HCT116 (cell line): ENCODE results near the gene GLYATL3. TPM values are rescaled to one million over a fixed set of nuclear protein-coding genes. Genes with fewer than 3 reads are reported as not detected.
A peak's percentile ranks its signal among the peaks of the same experiment; 100 is the strongest.

Experiments
- ATAC-seq: fragments of 200-7000 bp; cut with Tn5 transposase; 2 replicates; pipeline ENCODE4 v1.9.1; 2020; ENCODE audit warnings: mild to moderate bottlenecking, moderate library complexity
- BruUV-seq: library from RNA; stranded (reverse); fragments of 400-500 nt; replicated peaks from 2 replicates; lab custom pipeline; 2021; lab: Mats Ljungman, UMichigan
- CTCF ChIA-PET: fragments of 300-600 bp; sonication (Branson Sonifier 250); formaldehyde crosslinking; loops from one replicate; lab custom pipeline; 2021; ENCODE audit warnings: antibody characterized with exemption; lab: Charles Lee
- POLR2A ChIA-PET: fragments of 300-600, 350-600 bp; sonication (Branson Sonifier 250); formaldehyde crosslinking; loops from one replicate; lab custom pipeline; 2021; ENCODE audit warnings: antibody characterized with exemption; lab: Charles Lee
- RAD21 ChIA-PET, 2 experiments: fragments of 300-600 bp; sonication (Branson Sonifier 250); formaldehyde crosslinking; loops; one replicate each; lab custom pipeline; 2023; ENCODE audit warnings: low total read pairs in 2 of 2; ENCODE audit not compliant: uncharacterized antibody in 2 of 2, unreplicated experiment in 2 of 2, low non-redundant PET in 1 of 2; lab: Charles Lee
- DNase-seq: peaks from one replicate; pipeline ENCODE4 v3.0.0-alpha.2; 2010; ENCODE audit warnings: low read depth, low spot score
- H2AFZ ChIP-seq: fragments of 200-600 bp; shearing (Covaris generic), sonication (generic); 2 replicates; pipeline ENCODE4 v1.6.1; 2017; ENCODE audit warnings: low read depth, mixed run types, mixed read lengths, antibody characterized with exemption, low read length; ENCODE audit not compliant: poor library complexity, severe bottlenecking
- H3K27ac ChIP-seq: 2 replicates; pipeline ENCODE4 v1.5.1; 2012; ENCODE audit warnings: low read depth, low read length
- H3K27me3 ChIP-seq: fragments of 200-600 bp; sonication (generic); 2 replicates; pipeline ENCODE4 v1.6.1; 2016; ENCODE audit warnings: mixed run types, low read length, mixed read lengths; ENCODE audit not compliant: insufficient read depth
- H3K36me3 ChIP-seq, 2 experiments: fragments of 200-500 bp in 1 of 2; fragments of 200-600 bp in 1 of 2; sonication (Bioruptor generic) in 1 of 2; sonication (generic) in 1 of 2; 2 replicates each; pipeline versions ENCODE4 v1.5.1 to v1.6.1; 2014 to 2016; ENCODE audit warnings: low read length in 2 of 2, inconsistent platforms in 1 of 2, mixed read lengths in 1 of 2, mixed run types in 1 of 2; ENCODE audit not compliant: insufficient read depth in 2 of 2, control insufficient read depth in 1 of 2
- H3K4me1 ChIP-seq, 2 experiments: fragments of 200-600 bp in 1 of 2; sonication (generic) in 1 of 2; 2 replicates each; pipeline versions ENCODE4 v1.5.1 to v1.6.1; 2012 to 2017; ENCODE audit warnings: low read length in 2 of 2, inconsistent platforms in 1 of 2, mild to moderate bottlenecking in 1 of 2, mixed read lengths in 1 of 2, mixed run types in 1 of 2, moderate library complexity in 1 of 2; ENCODE audit not compliant: insufficient read depth in 2 of 2, control insufficient read depth in 1 of 2
- H3K4me2 ChIP-seq: fragments of 200-600 bp; sonication (generic); 2 replicates; pipeline ENCODE4 v1.6.1; 2017; ENCODE audit warnings: mixed run types, low read length, mixed read lengths
- H3K4me3 ChIP-seq, 2 experiments: fragments of 200-600 bp in 1 of 2; sonication (generic) in 1 of 2; replicated peaks in 1 of 2; 2 replicates each; pipeline ENCODE4 v1.5.1; 2011 to 2016; ENCODE audit warnings: low read length in 2 of 2, control low read depth in 1 of 2, low read depth in 1 of 2, mild to moderate bottlenecking in 1 of 2, mixed read lengths in 1 of 2, mixed run types in 1 of 2
- H3K79me2 ChIP-seq: fragments of 200-600 bp; sonication (generic); 2 replicates; pipeline ENCODE4 v1.6.1; 2017; ENCODE audit warnings: mild to moderate bottlenecking, mixed run types, low read length, moderate library complexity, mixed read lengths; ENCODE audit not compliant: insufficient read depth
- H3K9ac ChIP-seq: fragments of 200-600 bp; sonication (generic); 2 replicates; pipeline ENCODE4 v1.6.1; 2016; ENCODE audit warnings: low read length, mixed read lengths
- H3K9me2 ChIP-seq: fragments of 200-600 bp; sonication (generic), shearing (Covaris generic); 2 replicates; pipeline ENCODE4 v1.6.1; 2017; ENCODE audit warnings: mixed run types, mild to moderate bottlenecking, moderate library complexity; ENCODE audit not compliant: insufficient read depth
- H3K9me3 ChIP-seq, 2 experiments: fragments of 200-500 bp in 1 of 2; fragments of 200-600 bp in 1 of 2; sonication (Bioruptor generic) in 1 of 2; sonication (generic) in 1 of 2; 2 replicates each; pipeline ENCODE4 v1.6.1; 2014 to 2017; ENCODE audit warnings: low read length in 2 of 2, mixed read lengths in 2 of 2, inconsistent platforms in 1 of 2, low read depth in 1 of 2, mild to moderate bottlenecking in 1 of 2, mixed run types in 1 of 2, moderate library complexity in 1 of 2; ENCODE audit not compliant: control insufficient read depth in 1 of 2, insufficient read depth in 1 of 2
- H4K20me1 ChIP-seq: fragments of 200-600 bp; sonication (generic), shearing (Covaris generic); 2 replicates; pipeline ENCODE4 v1.6.1; 2017; ENCODE audit warnings: mixed run types, mild to moderate bottlenecking, moderate library complexity; ENCODE audit not compliant: insufficient read depth
- ATF3 ChIP-seq: IDR thresholded peaks from 2 replicates; pipeline ENCODE4 v1.6.1; 2012
- CBX3 ChIP-seq: IDR thresholded peaks from 2 replicates; pipeline ENCODE4 v1.6.1; 2012; ENCODE audit warnings: low read depth
- CEBPB ChIP-seq: IDR thresholded peaks from 2 replicates; pipeline ENCODE4 v1.6.1; 2012; ENCODE audit warnings: low read depth
- CTCF ChIP-seq, 3 experiments: fragments of 200-600 bp in 1 of 3; sonication (generic) in 1 of 3; IDR thresholded peaks in 2 of 3; conservative IDR thresholded peaks in 1 of 3; 2 replicates each; pipeline ENCODE4 v1.5.1; 2012 to 2017; ENCODE audit warnings: low read depth in 2 of 3, low read length in 2 of 3, antibody characterized with exemption in 1 of 3, borderline replicate concordance in 1 of 3, control low read depth in 1 of 3, mild to moderate bottlenecking in 1 of 3, mixed read lengths in 1 of 3, mixed run types in 1 of 3, moderate library complexity in 1 of 3; ENCODE audit not compliant: insufficient read depth in 1 of 3
- EGR1 ChIP-seq: IDR thresholded peaks from 2 replicates; pipeline ENCODE4 v1.6.1; 2012; ENCODE audit warnings: low read depth
- ELF1 ChIP-seq: IDR thresholded peaks from 2 replicates; pipeline ENCODE4 v1.6.1; 2012; ENCODE audit warnings: low read depth, borderline replicate concordance
- EZH2 ChIP-seq: fragments of 200-600 bp; sonication (generic); IDR thresholded peaks from 2 replicates; pipeline ENCODE4 v1.6.1; 2017; ENCODE audit warnings: antibody characterized with exemption, mixed run types
- FOSL1 ChIP-seq: IDR thresholded peaks from 2 replicates; pipeline ENCODE4 v1.6.1; 2012; ENCODE audit warnings: low read depth
- JUND ChIP-seq: IDR thresholded peaks from 2 replicates; pipeline ENCODE4 v1.6.1; 2012
- MAX ChIP-seq: IDR thresholded peaks from 2 replicates; pipeline ENCODE4 v1.6.1; 2012
- POLR2A ChIP-seq: IDR thresholded peaks from 2 replicates; pipeline ENCODE4 v1.7.0; 2011; ENCODE audit warnings: borderline replicate concordance; ENCODE audit not compliant: insufficient read depth, insufficient read length; ENCODE audit errors: extremely low read depth
- POLR2AphosphoS5 ChIP-seq: IDR thresholded peaks from 2 replicates; pipeline ENCODE4 v1.6.1; 2011; ENCODE audit warnings: mild to moderate bottlenecking, low read depth, low read length, moderate library complexity
- RAD21 ChIP-seq: IDR thresholded peaks from 2 replicates; pipeline ENCODE4 v1.6.1; 2012; ENCODE audit warnings: low read depth, mild to moderate bottlenecking
- REST ChIP-seq: IDR thresholded peaks from 2 replicates; pipeline ENCODE4 v1.6.1; 2012; ENCODE audit warnings: low read depth
- SIN3A ChIP-seq: IDR thresholded peaks from 2 replicates; pipeline ENCODE4 v1.6.1; 2012; ENCODE audit warnings: low read depth
- SP1 ChIP-seq: IDR thresholded peaks from 2 replicates; pipeline ENCODE4 v1.6.1; 2012; ENCODE audit warnings: low read depth
- TCF7L2 ChIP-seq: IDR thresholded peaks from 2 replicates; pipeline ENCODE4 v1.7.0; 2011; ENCODE audit warnings: borderline replicate concordance, inconsistent platforms; ENCODE audit not compliant: insufficient read depth, insufficient read length; ENCODE audit errors: extremely low read depth
- YY1 ChIP-seq: IDR thresholded peaks from 2 replicates; pipeline ENCODE4 v1.6.1; 2011; ENCODE audit warnings: low read length, low read depth, moderate library complexity, mild to moderate bottlenecking; ENCODE audit not compliant: insufficient replicate concordance; ENCODE audit errors: extremely low read depth
- ZBTB33 ChIP-seq: IDR thresholded peaks from 2 replicates; pipeline ENCODE4 v1.6.1; 2011; ENCODE audit warnings: mild to moderate bottlenecking, low read length, moderate library complexity; ENCODE audit not compliant: insufficient replicate concordance; ENCODE audit errors: extremely low read depth
- ZFX ChIP-seq: fragments of 450-650 bp; IDR thresholded peaks from 2 replicates; pipeline ENCODE4 v1.6.1; 2017
- ZNF274 ChIP-seq: fragments of 200-500 bp; sonication (Bioruptor generic); IDR thresholded peaks from 2 replicates; pipeline ENCODE4 v1.6.1; 2014; ENCODE audit warnings: mild to moderate bottlenecking, low read depth, low read length, inconsistent platforms
- intact Hi-C: fragments of 100-400 bp; cut with micrococcal nuclease; formaldehyde crosslinking; loops from 2 replicates; pipeline ENCODE4 v1.10.0; 2022
- total RNA-seq: library from RNA; stranded (reverse); gene quantifications from one replicate; pipeline ENCODE4 v1.2.1, GENCODE V29; 2021; ENCODE audit not compliant: unreplicated experiment

Gene GLYATL3
- total RNA-seq, 1 experiment from 2014 or later: not detected

GRCh38 chr6:49556429-49556837 lies 56.7 kb downstream of the GLYATL3 start:
- peak; percentile 76 for ATAC-seq
- TF ChIP-seq POLR2AphosphoS5 (peak; percentile 61), ELF1 (no peak; the same call in 1 of the 2 replicates), CEBPB (peak; percentile 100), ATF3 (no peak; the same call in 1 of the 2 replicates), CTCF (IDR thresholded peaks at IDR 0.05 in 2 of 3, conservative IDR thresholded peaks at IDR 0.05 in 1 of 3; ENCODE audit: borderline replicate concordance in 1 of 3, insufficient read depth in 1 of 3, low read depth in 2 of 3, low read length in 2 of 3) (no peak), CBX3 (peak; percentile 63), MAX (no peak), TCF7L2 (no peak), POLR2A (no peak), EGR1 (no peak), FOSL1 (peak; percentile 93), JUND (peak; percentile 91), REST (no peak), SP1 (peak; percentile 89), YY1 (no peak), ZFX (no peak), EZH2 (no peak), ZNF274 (no peak), RAD21 (no peak), SIN3A (peak; percentile 67; the same call in 1 of the 2 replicates), ZBTB33 (peak; percentile 48)

More at GRCh38 chr6:49556429-49556837, 56.7 kb downstream of the GLYATL3 start:
- H3K4me2 ChIP-seq: peak overlapping the region; percentile 67
- intact Hi-C loops: no loop called here
- ChIA-PET CTCF (no interaction called here), POLR2A (no interaction called here), RAD21 (no interaction called here)
- no TSS peak for BruUV-seq
- H3K27ac ChIP-seq: peak overlapping the region; percentile 40
- no peaks in the 10 kb centered on the region for H4K20me1 ChIP-seq
- peak; percentile 86 for DNase-seq
- no peaks in the 10 kb centered on the region for H3K9me2 ChIP-seq
- H2AFZ ChIP-seq: no peak overlapping the region
- H3K4me3 ChIP-seq: peak overlapping the region in 1 of 2 experiments; percentile 5; a peak in 1 of 4 replicates
- peaks cover 0 to 2% of the 10 kb centered on the region in 2 experiments; a peak in 1 of 4 replicates for H3K36me3 ChIP-seq
- H3K79me2 ChIP-seq: peaks cover 21% of the 10 kb centered on the region
- no peaks in the 10 kb centered on the region for H3K9me3 ChIP-seq
- H3K4me1 ChIP-seq: peaks cover 52 to 62% of the 10 kb centered on the region in 2 experiments
- H3K27me3 ChIP-seq: no peaks in the 10 kb centered on the region
- peak overlapping the region; percentile 33 for H3K9ac ChIP-seq
